Nucleus accumbens (tissue), 56 donors: Measurements from ENCODE around the gene DEGS2.

Experiments
- DNase-seq, 56 donors: peaks; one replicate each; lab custom pipeline; 2025; lab: John Stamatoyannopoulos, UW

The DEGS2 gene

DNA sequence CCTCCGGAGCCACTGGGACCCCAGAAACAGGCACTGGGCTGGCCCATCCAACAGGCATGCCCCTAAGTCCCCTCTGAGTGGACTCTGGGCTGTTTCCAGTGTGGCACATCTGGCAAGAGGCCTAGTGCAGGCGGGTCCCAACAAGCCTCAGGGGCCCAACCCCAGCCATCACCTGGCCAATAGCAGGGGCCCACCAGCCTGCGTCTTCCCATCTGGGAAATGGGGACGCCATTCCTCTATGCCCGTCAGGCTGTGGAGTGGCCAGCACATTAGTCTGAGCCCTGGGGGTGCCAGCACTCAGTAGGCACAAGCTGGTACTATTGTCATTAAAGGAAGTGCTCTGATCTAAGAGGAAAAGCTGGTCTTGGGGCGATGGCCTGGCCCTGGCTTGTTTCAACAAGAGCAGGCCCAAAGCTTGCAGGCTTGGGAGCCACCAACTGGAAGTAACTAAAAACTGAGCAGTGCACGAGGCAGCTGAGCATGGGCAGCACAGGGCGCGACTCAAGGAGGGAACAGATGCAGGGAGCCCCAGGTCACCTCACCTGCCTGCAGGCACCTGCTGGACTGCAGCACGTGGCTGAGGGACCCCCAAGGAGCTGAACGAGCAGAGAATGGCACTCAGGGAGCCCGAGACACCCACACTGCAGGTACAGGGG lies 8.4 kb downstream of the DEGS2 start:
- no peak for DNase-seq

DNA sequence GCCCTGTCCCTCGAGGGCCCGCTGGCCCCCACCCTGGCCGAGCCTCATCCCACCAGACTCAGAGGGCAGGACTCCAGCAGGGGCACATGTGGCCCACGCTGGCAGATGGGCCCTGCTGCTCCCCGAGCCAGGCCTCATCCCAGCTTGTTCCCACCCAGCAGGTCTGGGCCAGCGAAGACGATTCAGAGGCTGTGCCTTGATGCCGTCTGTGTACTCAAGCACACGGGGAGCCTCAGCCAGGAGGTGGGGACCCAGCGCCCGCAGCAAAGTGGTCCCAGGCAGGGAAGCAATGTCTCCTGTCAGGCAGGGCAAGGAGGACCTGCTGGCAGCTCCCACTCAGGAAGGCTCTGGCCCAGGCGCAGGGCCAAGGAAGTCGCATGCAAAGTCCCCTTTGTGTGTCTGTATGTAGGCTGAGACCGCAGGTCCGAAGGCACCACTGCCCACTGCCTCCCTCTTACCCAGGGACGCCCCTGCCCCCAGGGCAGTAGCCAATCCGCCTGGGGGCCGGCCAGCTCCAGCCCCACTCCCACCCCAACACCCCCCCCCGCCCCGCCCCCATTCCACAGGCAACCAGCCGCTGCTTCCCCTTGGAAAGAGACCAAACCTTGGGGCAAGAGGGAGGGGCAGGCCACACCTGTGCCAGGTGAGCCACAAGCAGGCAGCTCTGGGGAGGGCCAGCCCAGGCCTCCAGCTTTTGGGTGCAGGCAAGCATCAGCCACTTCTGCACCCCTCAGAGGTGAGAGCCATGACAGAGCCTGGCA lies 9.4 kb downstream of the DEGS2 start:
- DNase-seq: no peak

DNA sequence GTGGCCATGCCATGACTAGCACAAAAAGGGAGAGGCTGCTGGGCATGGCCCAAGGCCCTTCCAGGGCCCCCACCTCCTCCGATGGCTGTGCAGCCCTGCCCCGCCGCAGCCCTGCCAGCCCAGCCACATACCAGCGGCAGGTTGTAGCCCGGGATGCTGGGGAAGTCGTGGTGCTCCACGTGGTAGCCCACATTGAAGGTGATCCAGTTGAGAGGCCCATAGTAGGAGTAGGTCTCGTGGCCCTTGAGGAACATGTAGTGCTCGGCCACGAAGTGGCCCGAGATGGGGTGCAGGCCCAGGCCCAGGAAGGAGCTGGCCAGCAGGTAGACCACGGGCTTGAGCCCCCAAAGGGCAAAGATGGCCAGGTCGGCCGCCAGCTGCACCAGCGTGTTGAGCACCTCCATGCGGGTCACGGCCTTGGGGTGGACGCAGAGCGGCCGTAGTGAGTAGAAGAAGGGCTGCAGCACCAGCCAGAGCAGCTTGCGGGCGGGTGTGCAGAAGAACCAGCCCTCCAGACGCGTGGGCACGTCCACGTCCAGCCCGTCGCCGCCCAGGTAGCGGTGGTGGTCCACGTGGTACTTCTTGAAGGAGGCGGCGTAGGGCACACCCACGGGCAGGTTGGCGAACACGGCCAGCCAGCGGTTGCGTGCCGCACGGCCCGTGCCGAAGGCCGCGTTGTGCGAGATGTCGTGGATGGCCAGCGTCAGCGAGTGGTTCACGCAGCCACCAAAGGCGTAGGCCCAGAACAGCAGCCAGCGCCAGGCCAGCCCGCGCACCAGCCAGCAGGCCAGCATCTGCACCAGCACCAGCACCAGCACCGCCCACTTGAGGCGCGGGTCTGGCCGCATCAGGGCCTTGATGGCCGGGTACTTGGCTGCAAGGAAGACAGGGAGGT lies 10.4 kb downstream of the DEGS2 start:
- DNase-seq: no peak

DNA sequence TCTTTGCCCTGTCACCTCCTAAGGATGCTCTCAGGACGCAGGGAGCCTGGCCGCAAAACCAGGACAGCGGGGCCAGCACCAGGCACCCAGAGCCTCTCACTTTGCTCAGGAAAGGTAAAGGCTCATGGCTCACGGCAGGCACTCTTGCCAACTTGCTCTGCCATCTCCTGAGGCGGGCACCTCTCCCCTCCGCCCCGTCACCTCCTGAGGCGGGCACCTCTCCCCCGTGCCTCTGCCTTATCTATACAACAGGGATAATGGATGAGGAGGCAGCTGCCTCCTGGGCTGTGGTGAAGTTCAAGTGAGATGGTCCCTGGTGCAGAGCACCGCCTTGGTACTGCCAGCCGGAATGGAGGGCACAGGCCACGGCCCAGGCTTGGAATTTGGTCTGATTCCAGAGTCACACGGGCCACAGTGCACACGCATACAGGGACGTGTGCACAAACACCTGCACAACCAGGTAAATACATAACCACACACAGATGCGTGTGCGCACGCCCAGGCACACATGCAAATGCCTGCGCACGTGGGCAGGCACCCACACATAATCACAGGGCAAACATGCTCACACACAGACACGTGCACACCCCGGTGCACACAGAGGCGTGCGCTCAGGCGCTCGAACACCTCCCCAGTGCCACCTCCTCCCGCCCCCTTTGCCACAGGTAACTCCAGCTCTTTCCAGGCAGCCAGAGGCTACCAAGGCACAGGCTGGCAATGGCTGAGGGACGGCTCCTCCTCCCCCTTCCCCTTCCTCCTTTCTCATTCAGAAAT lies 11.6 kb downstream of the DEGS2 start:
- peak in 23 of 56 donors; percentile 12 to 77 (median 42) for DNase-seq

DNA sequence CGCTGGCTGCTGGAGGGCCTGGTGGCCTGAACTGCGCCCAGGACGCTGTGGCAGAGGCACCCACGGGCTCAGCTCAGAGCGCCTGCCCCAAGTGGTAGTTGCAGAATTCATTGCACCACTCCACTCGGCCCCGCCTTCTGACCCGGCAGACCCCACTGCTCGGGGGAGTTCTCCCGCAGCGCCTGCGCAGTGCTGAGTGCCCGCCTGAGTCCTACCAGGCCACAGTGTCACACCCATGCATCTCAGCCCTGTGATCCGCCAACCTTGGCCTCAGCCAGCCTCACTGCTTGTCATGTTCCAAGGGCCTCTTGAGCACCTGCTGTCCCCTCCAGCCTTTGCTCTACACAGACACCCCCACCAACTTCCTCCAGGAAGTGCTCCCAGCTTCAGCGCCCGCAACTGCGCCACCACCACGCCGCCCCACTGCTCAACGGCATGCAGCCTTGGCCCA lies 12.2 kb downstream of the DEGS2 start:
- peak in 1 of 56 donors; percentile 13 for DNase-seq

DNA sequence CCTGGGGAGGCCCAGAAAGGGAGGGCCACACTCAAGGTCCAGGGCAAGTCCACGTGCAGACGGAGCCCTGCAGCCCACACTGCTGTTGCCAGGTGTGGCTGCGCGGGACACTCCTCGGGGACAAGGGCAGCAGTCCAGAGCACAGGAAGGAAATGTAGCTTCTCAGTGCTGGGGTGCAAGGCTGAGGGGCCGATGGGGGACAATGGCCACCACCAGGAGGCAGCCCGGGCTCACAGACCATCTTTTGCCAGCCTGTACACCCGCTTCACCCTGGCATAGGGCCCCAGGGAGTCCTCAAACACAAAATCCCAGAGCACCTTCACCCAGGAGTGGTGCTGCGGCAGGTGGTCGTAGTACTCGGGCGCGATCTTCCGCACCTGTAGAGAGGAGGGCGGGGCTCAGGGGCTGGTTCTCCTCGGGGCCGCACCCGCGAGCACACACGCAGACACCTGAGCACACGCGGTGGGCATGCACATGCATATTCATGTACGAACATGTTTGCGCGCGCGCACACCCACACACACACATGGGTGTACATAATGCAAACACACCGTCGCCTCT lies 12.8 kb downstream of the DEGS2 start:
- DNase-seq: no peak

DNA sequence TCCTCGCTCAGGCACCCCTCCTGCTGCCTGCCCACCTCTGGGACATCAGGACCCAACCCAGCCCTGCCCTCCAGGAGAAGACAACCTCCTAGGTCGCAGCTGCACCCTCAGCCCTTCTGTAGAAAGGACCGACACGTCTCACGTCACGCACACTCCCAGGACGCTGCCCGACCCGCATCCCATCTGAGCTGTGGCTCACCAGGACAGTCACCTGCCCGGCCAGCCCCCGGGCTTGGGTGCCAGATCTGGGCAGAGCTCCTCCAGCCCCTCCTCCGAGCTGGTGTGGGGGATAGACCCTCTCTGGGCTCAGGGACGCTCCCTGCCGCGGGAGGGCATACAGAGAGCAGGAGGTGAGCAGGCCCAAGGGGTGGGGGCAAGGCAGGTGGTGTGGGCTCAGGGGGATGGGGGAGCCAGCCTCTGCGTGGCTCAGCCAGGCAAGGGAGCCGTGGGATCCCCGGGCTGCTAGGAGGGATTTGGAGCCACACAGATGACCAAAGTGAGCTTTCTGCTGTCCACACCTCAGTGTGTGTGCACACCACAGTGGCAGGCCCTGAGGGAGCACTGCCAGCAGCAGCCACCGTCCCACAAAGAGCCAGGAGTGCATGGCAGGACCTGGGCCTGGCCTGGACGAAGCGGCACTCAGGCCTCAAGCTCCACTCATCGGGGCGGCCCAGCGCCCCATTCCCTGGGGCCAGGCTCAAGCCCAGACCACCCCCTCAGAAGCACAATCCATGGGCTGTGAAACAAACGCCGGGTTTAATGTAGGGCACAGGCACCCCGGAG lies 13.6 kb downstream of the DEGS2 start:
- DNase-seq: no peak

DNA sequence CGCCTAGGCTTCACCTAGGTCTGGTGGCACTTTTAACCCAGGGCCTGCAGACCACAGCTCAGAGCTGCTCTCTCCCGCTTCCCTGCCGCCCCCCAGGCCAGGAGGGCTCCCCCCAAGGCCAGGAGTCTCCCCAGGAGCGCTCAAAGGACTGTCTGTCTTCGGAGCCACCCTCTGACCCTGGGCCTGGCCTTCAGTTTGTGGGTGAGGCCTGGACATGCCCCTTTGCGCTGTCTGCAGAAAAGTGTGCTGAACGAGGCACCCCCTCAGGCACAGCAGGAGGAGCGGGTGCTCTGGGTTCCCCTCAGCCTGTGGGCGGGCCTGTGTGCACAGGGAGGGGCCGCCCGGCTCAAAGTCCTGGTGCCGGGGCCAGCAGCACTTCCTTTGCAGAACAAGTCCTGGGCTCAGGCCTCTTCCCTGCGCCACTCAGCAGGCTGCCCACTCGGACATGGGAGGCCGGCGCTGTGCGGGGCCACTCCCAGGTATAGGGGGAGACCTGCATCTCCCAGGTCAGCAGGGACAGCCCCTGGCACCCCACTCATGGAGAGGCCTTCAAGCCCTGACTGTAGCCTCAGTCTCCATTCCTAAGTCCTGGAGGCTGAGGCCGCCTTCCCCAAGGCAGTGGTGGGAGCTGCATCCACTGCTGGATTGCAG lies 14.3 kb downstream of the DEGS2 start:
- no peak for DNase-seq

DNA sequence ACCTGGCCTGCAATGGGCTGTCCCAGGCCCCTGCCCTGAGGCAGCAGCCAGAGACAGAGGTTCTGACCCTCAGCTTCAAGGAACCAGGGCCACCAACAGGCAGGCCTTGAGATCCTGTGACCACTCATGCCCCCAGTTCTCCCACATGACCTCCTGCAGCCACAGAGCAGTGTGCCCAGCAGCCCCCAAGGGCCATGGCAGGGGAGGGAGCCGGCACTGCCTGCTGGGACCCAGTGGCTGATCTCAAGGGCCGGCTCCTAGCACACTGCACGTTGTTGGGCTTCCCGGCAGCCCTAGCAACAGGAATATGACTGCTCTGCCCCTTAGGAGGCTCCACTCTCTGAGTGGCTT lies 14.8 kb downstream of the DEGS2 start:
- DNase-seq: no peak

DNA sequence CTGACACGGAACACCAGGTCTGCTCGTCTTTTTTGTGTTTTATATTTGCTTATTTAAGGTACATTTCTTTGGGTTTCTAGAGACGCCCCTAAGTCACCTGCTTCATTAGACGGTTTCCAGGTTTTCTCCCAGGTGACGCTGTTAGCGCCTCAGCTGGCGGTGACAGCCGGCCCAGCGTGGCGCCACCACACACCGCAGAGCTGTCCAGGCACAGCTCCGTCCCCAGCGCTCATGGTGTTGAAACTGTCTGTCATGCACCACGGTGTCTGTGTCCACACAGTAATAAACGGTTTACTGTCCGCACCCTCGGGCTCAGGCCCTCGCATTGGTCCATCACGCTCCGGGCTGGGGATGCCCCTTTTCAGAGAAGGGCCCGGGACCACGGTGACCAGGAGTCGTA lies 15.5 kb downstream of the DEGS2 start:
- no peak for DNase-seq

DNA sequence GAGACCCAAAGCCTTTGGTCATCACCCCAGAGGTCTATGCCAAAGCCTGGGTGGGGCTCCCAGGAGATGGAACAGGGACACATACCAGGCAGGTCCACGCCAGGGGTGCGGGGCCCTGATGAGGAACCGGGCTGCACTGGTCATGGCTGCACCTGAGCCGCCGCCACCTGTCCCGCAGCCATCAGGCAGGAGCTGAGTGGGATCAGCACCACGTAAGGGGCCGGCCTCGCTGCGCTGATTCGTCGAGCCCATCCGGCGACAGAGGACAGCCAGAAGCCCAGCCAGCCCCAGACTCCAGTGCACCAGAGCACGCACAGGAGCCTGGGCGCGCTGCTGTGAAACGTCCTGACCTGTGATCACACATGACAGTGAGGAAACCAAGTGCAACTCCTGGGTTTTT lies 15.9 kb downstream of the DEGS2 start:
- DNase-seq: no peak

DNA sequence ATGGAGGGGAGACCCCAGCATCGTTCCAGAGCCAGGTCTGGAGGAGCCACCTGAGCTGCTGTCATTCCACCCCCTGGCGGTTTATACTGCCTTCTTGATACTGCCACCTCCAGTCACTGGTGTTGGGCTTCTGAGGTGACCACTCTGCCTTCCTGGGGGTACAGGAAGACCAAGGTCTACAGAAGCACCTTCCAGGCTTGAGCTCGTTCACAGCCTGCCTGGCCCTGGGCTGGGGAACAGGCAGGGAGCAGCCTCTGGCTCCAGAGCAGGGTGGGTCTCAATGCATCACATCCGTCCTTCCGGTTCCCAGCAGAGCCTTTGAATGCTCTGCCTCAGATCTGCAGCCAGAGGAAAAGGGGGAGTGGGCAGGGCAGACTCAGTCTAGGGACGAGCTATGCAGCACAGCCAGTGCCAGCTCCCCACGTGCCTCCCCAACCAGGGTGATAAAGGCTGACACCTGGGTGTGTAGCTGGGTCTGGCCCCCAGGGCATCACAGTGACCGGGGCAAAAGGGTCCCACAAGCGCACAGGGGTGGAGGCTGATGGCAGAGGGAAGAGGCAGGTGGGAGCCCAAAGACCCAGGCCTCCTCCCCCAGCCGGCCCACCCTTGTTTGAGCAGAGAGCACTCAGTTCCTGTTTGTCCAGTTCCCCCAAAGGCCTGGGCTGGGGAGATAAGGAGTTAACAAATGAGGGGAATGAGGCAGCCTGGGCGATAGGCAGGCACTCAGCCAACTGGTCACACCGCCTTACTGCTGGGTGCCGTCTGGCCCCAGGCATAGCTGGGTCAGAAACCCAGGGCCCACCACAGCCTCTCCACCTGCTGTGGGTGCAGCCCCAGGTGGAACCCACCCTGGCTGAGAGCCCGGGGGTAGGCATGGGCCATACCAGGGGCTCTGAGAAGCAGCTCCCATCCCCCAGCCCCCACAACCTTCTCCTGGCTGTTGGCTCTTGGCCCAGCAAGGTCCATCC lies 17.1 kb downstream of the DEGS2 start:
- no peak for DNase-seq

DNA sequence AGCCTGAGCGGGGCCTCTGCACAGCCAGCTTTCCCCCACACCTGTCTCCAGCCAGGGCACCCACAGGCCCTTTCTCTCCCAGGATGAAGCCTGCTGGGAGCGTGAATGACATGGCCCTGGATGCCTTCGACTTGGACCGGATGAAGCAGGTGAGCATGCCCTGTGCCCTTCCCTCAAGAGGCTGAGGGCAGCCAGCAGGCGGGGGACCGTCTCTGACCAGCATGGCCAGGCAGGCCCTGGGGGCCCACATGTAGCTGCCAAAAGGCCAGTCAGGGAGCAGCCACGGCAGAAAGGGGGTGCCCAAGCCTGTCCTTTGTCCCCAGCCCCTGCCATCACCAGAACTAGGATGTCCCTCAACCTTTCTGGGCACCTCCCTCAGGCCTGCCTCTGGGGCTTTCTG lies 18.3 kb downstream of the DEGS2 start:
- DNase-seq: no peak

DNA sequence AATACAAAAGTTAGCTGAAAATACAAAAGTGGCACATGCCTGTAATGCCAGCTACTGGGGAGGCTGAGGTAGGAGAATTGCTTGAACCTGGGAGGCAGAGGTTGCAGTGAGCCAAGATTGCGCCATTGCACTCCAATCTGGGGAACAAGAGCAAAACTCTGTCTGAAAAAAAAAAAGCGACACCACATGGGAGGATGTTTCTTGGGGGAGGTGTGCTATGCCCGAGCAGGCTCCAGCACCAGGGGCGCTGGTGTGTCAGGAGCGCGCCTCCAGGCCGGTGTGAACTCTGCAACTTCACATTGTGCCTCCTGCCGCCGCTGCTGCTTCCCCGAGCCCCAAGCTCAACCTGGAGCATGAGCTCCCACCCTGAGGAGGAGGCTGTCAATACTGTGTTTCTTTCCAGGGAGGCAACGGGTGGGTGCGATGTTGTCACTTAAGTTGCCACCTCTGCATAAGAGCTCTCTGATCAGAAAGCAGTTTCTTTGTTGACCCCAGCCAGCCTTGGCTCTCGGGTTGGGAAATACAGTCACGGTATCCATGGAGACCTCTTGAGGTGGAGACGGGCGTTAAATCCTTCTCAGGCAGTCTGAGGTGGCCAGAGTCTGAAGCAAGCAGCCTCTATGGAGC lies 18.9 kb downstream of the DEGS2 start:
- DNase-seq: peak in 27 of 56 donors; percentile 19 to 84 (median 50)

DNA sequence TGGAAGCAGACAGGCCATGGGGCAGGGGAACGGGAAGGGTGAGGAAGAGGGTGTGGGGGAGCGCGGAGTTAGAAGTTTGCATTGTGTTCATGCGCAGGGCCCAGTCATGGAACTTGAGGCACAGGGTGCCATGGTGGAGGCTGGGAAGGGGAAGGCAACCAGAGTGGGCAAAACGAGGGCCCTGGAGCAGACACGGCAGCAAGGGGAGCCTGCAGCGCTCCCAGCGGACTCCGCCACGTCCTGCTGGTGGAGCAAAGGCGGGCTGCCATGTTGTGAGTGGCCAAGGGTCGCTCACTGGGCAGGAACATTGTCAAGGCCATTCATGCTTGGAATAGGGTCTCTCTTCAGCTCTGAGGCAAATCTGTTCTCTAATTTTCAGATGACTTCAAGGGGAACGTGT lies 20.5 kb downstream of the DEGS2 start:
- no peak for DNase-seq

DNA sequence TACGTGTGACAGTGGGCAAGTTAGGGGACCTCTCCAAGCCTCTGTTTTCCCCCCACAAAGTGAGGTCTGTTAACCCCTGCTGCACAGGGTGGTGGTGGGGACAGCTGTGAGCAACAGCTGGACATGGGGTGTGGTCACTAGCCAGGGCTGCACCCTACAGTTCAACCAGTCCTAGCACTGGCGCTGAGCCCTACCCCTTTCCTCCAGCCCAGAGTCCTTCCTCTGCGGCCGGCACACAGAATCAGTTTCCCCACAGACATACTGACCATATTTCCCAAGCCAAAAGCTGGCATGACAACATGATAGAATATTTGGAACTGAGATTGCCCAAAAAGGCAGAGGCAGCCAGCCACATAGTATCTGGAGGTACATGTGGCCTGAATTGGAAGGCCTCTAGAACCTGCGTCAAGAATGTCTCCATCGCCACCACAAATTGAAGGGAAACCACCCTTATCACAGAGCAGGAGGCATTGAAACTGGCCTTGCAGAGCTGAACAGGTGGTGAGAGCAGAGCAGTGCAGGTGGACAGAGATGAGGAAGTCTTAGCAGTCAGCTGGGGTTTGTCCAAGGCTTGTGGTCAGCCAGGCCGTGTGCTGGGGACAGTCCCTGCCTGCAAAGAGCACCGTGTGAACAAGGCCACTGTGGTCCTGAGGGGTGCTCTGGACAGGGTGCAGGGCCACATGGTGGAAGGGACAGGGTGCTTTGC lies 21.2 kb downstream of the DEGS2 start:
- DNase-seq: no peak

DNA sequence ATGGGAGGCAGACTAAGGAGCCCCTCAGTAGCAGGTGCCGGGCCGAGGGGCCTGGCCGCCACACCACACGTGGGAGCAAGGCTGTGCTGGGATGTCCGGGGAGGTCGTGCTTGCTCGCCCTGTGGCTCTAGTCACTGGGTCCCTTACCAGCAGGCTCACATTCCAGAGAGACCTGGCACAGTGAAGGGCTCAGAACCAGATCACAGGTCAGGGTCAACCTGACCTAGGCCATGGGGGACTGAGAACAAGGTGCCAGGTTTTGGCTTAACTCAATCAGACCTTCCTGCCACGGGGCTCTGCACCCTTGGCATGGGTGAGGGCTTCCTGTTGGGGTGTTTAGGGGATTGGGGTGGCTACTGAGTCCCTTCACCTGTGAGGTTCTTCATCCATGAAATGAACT lies 22.3 kb downstream of the DEGS2 start:
- DNase-seq: no peak
